ENCODE results near the gene DBI.
"Not testable (repeated sequence)": the region's sequence is repeated elsewhere in the genome, so short reads cannot be mapped to it uniquely, and the experiment has no call there.

- TF ChIP-seq, protein P1, sequence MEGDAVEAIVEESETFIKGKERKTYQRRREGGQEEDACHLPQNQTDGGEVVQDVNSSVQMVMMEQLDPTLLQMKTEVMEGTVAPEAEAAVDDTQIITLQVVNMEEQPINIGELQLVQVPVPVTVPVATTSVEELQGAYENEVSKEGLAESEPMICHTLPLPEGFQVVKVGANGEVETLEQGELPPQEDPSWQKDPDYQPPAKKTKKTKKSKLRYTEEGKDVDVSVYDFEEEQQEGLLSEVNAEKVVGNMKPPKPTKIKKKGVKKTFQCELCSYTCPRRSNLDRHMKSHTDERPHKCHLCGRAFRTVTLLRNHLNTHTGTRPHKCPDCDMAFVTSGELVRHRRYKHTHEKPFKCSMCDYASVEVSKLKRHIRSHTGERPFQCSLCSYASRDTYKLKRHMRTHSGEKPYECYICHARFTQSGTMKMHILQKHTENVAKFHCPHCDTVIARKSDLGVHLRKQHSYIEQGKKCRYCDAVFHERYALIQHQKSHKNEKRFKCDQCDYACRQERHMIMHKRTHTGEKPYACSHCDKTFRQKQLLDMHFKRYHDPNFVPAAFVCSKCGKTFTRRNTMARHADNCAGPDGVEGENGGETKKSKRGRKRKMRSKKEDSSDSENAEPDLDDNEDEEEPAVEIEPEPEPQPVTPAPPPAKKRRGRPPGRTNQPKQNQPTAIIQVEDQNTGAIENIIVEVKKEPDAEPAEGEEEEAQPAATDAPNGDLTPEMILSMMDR (IDR thresholded peaks at IDR 0.05 in 4 of 5, conservative IDR thresholded peaks at IDR 0.05 in 1 of 5): not testable (repeated sequence)
- TF ChIP-seq POLR2A (IDR thresholded peaks at IDR 0.05): not testable (repeated sequence)
Measured at GRCh38 chr2:119373907-119374745, 7.3 kb downstream of the DBI start.
